Measurements from ENCODE around the gene PTPRO.
A peak's percentile ranks its signal among the peaks of the same experiment; 100 is the strongest.

- TF ChIP-seq CBX2 (IDR thresholded peaks at IDR 0.05; ENCODE audit: borderline replicate concordance, low read depth): no peak
- TF ChIP-seq CHD2 (IDR thresholded peaks at IDR 0.05; ENCODE audit: low read length, partially characterized antibody): no peak
- TF ChIP-seq POLR2A (IDR thresholded peaks at IDR 0.05; ENCODE audit: low read length): no peak
- TF ChIP-seq CEBPB (IDR thresholded peaks at IDR 0.05): peak; percentile 16 to 46; a peak in 2 of 4 replicates
- no peak for TF ChIP-seq HOXA7 (CRISPR knock-in tag; IDR thresholded peaks at IDR 0.05)
- TF ChIP-seq EP300 (IDR thresholded peaks at IDR 0.05): no peak
These were observed 200.4 kb downstream of the PTPRO start for GRCh38 chr12:15522574-15523187.

Measured in A549 (cell line).